Inflammatory macrophage (primary cell): ENCODE measurements around the gene SORBS1.

Experiments
- DNase-seq, 2 donors: peaks; one replicate each; pipeline ENCODE4 v3.0.0-alpha.2; 2020 to 2022

The SORBS1 gene

DNA sequence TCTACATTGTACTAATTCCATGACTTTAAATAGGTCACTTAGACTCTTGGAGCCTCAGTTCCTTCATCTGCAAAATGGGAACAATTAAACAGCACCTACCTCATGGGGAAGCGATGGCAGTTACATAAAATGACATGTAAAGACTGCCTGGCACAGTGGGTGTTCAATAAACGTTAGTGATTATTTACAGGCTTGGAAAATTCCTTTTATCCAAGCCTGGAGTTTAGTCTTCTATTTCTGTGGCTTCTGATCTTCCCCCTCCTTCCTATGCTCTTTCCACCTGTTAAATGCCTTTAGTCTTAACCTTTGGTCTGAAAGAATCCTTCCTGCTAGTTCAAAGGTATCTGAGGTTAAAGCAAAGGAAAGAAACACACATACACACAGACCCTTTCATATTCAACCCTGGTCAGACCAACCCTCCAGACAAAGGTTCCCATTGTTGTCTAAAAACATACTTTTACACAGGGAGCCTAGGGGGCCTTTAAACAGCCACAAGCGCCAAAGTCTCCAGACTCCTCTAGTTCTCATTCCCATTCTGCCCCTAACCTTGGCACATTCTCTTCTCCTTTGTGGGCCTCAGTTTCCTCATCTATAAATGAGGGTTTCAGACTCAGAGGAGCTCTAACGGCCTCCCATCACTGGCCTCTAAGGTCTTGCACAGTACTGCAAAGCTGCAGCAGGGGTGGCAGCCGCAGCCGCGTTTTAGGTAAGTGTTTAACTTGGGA lies 21.4 kb downstream of the SORBS1 start:
- no peak for DNase-seq

DNA sequence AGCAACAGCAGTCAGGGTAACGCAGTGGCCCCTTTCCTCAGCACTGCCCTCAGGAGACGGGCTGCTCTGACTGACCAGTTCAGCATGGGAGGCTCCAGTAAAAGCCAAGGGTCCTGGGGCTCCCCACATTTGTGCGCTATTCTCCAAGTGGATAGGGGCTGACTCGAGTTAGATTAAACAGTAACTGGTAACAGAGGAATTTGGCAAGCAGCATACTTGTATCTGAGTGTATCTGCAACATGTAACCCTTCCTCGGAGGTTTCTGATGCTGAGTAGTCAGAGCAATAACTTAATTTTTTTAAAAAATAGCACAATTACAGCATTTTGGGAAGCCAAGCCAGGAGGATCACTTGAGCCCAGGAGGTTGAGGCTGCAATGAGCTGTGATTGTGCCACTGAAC lies 22.8 kb downstream of the SORBS1 start:
- DNase-seq, result no peak

DNA sequence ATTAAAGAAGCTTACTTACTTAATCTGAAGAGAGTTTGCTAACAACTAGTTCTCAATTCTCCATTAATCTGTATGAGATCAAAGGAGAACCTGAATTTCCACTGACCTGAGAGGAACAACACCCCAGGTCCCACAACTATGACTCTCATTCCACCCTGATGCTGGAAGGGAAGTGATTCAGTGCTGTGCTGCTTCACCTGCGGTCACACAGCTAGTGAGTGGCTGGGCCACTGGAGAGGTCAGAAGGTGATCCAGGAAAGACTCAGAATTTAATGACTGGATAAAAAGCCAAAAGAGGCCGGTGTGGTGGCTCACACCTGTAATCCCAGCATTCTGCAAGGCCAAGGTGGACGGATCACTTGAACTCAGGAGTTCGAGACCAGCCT lies 23.6 kb downstream of the SORBS1 start:
- no peak for DNase-seq

DNA sequence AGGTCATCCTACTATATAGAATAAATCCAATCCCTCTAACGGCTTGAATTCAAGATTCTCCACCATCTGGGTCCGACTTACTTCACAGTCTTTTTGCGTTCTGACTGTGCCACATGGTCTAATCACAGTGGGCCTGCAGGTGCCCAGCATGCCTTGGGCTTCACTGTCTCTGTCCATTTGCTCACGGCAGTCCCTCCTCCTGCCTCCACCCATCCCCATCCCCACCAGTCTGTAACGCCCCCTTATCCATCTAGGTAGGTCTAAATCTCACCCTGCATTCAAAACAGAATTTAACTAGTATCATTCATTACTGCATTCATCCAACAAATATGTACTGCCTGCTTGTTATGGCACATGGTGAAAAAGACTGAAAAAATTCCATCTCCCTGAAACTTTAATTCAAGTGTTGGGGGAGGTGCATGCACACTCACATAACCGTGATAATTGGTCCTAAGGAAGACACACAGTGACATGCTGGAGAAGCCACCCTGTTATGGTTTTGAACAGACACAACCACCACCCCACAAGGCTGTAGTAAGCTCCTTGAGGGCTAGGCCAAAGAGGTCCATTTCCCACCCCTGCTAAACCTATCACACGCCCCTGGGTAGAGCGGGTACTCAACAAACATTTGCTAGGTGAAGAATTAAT lies 24.2 kb downstream of the SORBS1 start:
- no peak for DNase-seq

DNA sequence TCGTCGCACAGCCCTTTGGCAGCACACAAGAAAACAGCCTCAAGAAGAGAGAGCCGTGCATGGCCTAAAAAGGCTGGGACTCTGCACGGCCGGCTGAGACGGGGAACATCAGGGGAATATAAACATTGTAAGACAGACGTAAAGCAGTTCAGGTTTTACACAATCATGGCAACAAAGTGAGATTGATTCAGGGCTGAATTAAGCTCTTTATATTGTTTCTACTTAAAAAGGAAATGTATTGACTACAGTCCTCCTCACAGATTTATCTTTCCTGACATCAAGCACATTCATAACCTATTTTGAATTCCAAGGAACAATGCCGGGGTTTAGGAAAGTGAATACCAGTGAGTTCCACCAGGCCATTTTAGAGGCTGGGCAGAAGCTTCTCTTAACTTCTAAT lies 25.2 kb downstream of the SORBS1 start:
- DNase-seq, result no peak

DNA sequence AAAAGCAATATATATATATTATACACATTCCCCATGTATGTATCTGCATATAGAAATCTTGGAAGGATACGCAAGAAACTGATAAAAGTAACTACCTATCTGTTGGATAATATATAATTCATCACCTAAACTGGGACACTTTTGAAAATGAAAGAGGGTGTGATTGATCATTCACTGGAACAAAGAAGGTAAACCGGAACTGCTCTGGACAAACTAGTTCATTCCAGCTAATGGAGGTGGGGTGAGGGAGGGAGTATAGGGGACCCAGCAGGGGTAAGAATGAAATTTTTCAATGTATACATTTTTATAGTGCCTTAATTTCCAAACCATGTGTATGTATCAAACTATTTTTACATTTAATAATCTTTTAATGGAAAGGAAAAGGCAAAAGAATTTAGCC lies 25.6 kb downstream of the SORBS1 start:
- DNase-seq, result no peak

DNA sequence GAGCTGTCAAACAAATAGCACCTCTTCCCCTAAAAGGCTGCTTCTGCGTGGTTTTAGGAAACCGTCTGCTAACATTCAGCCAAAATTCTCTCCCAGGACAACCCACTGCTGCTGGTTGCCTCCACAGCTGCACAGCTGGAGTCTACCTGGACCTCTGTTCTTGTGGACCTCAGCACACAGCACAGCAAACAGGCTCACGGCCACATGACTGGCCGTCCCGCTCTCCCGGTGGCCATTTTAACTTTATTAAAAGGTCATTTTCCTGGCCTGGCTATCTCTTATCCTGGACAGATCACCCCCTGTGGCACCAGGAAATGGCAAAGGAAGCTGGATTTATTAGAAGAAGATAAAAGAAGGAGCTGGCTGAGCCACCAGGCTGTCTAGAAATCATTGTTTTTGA lies 27.6 kb downstream of the SORBS1 start:
- DNase-seq, result no peak

DNA sequence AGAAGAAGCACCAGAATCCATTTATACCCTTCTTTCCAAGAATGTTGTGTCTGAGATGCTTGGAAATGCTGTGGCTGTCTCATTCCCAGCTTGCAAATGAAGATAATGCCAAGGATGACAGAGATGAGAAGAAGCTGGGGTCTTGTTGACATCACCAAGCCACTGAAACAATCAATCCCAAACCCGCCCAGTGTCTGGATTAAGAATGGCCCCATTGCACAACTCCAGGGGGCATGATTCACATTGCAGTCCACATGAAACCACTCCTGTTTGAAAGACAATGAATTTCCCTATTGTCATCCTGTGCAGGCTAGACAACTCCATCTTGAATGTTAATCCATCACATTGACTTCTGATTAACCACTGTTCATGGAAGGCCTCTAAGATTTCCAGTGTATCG lies 28.6 kb downstream of the SORBS1 start:
- no peak for DNase-seq

DNA sequence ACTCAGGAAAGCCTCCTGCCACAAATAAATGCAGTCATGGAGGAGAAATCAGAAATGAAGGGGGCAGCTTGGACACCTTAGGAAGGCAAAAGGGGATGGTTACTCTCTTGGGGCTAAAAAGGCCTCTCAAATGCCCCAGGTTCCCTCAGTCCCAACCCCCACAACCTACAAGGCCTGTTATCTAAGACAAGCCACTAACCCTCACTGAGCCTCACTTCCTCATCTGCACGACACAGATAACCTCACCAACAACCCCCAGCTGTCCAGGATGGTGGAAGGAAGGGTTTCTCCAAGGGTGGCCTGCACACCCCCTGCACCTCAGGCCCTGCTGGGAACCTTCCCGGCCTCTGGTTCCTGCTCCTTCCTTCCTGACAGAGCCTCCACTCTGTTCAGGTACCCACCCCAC lies 29.2 kb downstream of the SORBS1 start:
- DNase-seq, result no peak

DNA sequence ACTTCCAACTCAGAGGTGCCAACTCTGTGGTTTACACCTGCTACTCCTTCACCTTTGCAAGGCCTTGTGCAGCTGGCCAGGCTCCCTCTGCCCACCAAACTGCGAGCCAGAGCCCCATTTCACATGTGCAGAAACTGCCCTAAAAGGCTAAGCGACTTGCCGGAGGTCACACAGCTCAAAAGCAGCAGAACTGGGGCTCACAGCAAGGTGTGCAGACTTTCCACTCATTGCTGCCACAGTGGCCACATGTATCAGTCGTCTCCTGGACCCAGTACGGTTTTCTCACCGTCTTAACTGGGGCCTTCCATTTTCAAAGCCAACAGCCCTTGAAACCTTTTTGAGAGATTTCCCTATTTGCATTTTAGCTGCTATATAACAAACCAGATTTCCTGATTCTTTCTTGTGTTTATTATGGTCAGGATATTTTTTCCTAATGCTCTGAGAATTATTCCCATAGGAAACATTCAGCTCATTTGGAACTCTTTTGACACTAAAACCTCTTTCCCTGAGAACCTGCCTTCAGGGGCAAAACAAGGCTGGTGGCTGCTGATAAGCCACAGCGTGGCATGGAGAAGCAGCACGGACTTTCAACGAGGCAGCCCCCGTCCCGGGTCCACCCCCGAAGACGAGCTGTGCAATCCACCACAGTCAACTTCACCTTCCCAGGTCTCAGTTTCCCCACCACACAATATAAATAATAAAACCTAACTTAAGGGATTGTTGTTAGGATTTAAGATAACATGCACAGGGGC lies 29.9 kb downstream of the SORBS1 start:
- DNase-seq, result no peak

DNA sequence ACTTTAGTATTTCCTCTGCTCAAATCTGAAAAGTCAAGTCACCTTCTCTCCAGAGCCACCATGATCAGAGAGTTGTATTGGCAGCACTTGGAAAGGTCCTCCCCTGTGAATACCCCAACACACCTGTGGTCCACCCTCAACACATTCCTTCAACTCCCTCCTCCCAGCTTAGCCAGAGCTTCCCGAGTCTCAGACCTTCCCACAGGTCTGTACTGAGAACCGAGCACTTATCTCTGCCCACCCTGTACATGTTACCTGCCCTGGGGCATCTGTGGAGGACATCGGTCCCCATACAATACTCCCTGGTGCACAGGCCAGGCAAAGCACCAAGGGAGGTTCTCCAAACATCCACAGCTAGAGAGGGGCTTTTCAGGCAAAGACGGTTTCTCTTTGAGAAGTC lies 30.6 kb downstream of the SORBS1 start:
- no peak for DNase-seq

DNA sequence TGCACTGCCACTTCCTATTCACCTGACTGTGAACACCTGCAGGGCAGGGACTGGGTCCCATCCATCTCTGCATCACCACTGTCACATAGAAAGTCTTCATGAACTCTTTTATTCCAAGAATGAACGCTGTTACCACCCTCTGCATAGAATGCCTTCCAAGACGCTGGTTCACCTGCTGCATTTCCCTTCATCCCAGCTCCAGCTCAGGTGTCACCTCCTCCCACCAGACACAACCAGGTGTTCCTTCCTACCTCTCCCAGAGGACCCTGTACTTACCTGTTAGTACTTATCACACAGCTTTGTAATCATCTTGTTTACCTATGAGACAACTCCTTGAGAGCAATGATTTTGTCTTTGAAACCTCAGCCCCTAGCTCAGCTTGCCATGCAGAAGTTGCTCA lies 31.1 kb downstream of the SORBS1 start:
- DNase-seq, result no peak

DNA sequence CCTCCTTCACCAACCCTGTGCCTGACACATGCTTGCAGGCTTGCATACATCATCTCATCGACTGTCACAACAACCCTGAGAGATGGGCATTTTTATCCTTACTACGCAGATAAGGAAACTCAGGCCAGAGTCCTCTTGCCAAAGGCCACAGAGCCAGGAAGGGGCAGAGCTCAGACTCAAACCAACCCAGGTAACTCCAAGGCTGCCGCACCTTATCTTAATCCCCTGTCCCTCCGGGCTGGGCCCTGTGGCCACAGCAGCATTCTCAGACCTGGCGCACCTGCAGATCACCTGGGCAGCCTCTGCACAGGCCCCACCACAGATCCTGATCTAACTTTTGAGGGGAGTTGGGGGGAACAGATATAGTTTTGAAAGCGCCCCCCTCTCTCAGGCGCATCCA lies 35.1 kb downstream of the SORBS1 start:
- no peak for DNase-seq

DNA sequence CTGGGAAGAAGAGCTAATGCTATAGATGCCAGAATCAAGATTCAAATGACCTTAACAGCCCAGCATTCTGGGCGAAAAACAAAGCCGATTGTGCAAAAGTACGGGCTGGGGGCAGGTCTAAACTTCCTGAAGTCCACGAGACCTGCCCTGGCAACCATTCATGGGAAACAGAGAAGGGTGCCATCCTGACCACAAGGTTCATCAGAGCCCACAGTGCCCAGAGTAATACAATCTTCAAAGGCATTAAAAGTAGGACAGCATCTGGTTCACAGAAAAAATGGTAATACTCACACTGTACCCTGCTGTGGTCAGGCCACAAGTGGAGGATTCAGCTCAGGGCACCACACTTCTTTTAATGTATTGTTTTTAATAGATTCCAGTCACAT lies 36.1 kb downstream of the SORBS1 start:
- no peak for DNase-seq

DNA sequence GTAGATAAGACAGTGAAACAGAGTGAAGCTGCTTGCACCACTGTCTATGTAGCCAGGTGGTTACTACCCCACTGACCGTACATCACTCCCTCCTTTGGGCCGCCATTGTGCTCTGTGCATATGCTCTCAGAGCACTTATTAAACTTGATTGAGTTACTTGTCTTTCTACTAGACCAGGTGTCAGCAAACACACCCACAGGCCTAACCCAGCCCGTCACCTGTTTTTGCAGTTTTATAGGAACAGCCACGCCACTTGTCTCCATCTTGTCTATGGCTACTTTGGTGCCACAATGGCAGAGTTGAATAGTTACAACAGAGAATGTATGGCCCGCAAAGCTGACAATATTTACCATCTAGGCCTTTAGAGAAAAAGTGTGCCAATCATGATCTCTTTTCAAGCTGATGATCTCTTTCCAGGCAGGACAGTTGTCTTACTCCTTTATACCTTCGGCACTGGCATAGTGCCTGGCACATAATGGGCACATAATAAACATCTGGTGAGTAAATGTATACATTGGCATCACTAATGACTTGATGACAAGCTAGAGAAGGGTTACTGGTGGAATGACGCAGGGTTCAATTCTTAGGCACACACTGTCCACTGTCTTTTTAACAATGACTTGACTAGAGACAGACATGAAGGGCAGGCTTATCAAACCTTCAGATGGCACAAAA lies 36.7 kb downstream of the SORBS1 start:
- no peak for DNase-seq

DNA sequence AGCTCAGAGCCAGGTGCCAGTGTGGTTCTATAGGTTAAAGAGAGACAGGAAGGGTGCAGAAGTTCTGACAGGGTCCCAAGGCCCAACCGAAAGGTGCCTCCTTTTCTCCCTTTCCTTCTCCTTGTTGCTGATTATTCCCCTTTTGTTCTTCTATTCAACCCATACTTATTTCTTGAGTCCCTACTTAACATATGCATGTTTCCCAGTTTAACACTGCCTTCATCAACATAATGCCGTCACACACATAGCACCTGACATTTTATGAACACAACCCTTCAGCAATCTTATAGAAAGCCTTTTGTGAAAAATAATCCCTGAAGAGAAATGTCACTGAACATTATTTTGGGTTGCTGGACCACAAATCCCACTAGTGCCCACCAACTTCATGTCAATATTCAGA lies 39.1 kb downstream of the SORBS1 start:
- DNase-seq, result no peak

DNA sequence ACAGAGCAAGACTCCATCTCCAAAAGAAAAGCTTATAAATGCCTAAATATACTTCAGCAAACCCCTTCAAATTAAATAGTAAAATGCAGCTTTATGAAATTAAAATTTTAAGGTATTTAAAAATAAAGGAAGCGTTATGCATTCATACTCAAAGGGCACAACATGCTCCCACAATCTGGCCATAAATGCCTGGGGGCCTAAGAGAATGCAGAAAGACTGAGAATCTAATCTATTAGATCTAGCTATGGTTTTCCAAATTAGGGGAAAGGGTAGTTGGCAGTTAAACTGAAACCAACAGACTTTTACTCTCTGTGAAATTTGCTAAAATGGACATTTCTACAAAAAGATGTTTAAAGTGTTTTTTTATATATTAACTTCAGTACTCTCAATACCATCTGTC lies 40.6 kb downstream of the SORBS1 start:
- DNase-seq, result no peak

DNA sequence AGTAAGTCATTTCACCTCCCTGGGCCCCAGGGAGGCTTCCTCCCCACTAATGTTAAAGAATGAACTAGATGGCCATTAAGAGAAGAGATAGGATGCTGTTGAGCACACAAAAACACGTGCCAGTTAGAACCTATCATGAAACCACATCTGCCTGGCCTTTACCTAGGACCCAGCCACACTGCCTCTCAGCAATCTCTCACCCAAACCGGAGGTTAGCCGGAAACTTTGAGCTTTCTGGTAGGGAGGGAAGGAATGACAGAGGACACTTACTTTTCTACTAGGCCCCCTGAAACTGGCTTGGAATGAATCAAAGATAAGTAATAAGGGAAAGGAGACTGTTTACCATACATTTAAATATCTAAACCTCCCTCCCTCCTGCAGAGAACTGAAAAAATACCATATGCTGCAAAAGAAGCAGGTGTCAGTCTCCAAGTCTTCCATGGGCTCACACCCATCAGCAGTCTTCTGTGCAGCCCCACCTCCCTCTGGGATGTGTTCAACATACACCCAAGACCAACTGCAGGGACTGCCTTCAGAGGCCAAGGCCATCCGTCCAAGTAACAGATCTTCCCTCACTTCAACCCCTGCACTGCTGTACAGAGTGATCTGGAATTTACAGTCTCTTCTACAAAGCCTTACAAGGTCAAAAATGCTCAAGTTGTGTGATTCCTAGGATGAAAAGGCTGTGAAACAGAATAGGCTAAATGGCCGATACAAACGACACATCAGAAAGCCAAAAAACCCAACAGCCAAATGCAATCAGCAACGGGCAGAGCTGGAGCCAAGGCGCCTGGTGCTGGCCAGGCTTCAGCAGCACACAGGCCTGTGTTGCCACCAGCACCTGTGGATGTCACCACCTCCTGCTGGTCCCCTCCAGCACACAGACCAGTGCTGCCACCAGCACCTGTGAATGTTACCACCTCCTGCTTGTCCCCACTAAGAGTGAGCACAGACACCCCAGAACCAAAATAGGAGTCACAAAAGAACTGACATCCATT lies 42.4 kb downstream of the SORBS1 start:
- DNase-seq, result no peak

DNA sequence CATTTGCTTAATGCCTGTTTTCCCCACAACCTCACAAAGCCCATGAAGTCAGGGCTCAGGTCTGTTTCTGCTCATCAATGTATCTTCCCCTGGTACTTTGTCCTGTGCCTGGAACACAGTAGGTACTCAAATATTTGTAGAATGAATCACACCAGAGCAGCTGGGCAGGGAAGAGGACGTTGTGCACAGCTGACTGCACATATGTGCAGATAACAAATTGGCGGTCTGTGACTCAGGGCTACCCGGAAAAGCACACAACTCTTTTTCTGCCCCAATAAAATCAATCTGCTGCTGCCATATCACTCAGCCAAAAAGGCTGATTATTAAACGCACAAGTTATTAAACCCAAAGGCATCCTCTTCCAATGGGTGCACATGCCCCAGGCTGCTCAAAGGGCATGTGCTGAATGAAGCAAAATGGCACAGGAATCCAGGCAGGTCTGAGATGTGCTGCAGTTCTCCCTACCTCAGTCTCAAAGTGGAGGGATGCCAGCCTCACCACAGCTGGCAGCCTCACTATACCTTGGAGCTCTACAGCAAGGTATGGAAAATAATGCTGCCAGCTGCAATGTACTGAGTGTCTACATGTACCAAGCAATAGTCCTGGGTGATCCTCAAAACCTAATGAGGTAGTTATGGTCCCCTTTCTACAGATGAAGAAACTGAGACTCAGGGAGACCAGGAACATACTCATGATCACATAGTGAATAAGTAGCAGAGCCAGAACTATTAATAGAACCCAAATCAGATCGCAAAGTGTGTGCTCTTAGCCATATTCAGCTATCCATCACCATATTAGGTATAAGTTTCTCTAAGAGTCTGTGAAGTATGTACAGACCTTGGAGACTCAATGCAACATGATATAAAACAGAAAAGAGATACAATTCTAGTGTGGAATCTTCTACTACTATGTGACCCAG lies 43.4 kb downstream of the SORBS1 start:
- no peak for DNase-seq

DNA sequence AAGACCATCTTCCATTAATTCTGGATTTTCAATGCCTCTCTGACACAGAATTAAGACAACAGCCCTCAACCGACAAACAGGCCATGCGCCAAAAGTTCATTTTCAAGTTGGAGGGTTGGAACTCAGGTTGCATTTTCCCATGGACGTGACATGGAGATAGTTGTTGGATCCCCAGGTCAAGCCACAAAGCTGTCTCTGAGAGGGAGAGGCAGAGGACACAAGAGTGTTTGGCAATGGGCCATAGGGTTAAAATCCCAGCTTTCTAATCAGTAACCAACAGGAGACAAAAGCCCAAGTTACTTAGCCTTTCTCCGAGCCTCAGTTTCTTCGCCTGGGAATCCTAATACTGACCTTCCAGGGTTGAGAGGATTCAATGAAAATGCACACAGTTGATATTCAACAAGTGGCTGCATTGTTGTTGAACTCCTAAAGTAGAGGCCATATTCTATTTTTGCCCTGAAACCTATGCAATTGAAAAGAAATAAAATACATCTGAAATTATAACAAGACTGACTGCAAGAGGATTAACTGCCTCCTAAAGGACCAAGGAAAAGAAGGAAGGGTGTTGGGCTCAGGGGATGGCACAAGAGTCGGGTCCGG lies 44.3 kb downstream of the SORBS1 start:
- DNase-seq, result no peak

DNA sequence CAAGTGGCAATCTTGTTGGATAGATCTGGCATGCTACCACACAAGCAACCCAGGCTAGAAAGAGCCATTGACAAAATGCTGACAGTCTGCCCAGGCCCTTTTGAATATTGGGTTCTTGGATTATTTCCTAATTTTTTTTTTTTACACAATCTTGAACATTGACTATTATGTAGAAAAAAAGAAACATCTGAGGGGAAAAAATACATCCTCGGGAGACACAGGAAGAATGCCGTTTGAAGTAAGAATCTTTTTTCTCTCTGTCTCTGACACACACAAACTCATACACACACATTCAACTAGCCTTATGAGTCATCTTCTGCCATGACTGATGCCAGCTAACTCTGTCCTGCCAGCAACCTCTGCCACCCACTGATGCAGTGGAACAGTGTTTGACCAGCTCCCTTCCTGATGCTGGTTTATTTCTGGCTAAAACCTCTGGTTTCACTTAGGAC lies 47.2 kb downstream of the SORBS1 start:
- no peak for DNase-seq
